ENCODE results near the gene IMMT. TPM values are rescaled to one million over a fixed set of nuclear protein-coding genes. Genes with fewer than 3 reads are reported as not detected.

The IMMT gene
- total RNA-seq, 1 experiment from 2014 or later = 114 TPM

GRCh38 chr2:86158286-86158685, 37.0 kb downstream of the IMMT start:
- no peaks in the 10 kb centered on the region for H3K9me3 Mint-ChIP-seq (ENCODE audit: unreplicated experiment)
- intact Hi-C loops (cut with micrococcal nuclease) = no loop called here

DNA sequence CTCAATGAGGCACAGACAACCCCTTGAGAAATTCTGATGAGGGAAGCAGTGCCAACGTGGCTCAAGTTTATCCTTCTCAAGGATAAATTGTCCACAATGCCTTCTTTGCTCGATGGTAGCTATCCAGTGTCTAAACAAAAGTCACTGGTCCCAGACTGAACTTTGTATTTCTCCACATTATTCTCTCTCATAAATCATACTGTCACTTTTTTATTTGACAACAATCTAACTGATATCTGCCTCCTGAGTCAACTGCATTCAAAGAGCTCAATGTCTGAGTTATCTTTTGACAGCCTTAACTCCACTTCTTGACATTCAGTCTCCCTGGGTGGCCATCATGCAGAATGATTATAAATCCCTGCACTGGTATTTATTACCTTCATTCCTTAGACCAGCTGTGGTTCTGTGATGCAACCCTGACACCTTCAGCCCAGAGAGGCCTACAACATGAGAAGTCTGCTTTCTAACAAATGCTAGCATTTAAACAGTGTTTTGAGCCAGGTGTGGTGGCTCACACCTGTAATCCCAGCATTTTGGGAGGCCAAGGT, 38.2 kb downstream of the IMMT start:
- BruUV-seq (replicated peaks) = no TSS peak
- no peaks in the 10 kb centered on the region for H3K27me3 Mint-ChIP-seq (ENCODE audit: insufficient read depth, unreplicated experiment)
- no peak overlapping the region for H3K27ac Mint-ChIP-seq (ENCODE audit: low read depth, unreplicated experiment)
- peaks cover 87% of the 10 kb centered on the region for H3K36me3 Mint-ChIP-seq (ENCODE audit: insufficient read depth, unreplicated experiment)
- intact Hi-C loops (cut with micrococcal nuclease) = no loop called here
- ChIA-PET POLR2A (interaction anchor here (0.7 kb wide), 1 partner anchor 10 kb away, joined by 3 read pairs; no protein-coding TSS in a partner anchor), CTCF (interaction anchor here (0.6 to 2.2 kb wide), 4 partner anchors 13 to 519 kb away, joined by 3 to 8 read pairs (median 4); no protein-coding TSS in a partner anchor)
- H3K9me3 Mint-ChIP-seq (ENCODE audit: unreplicated experiment) = no peaks in the 10 kb centered on the region
- TF ChIP-seq, protein P1, sequence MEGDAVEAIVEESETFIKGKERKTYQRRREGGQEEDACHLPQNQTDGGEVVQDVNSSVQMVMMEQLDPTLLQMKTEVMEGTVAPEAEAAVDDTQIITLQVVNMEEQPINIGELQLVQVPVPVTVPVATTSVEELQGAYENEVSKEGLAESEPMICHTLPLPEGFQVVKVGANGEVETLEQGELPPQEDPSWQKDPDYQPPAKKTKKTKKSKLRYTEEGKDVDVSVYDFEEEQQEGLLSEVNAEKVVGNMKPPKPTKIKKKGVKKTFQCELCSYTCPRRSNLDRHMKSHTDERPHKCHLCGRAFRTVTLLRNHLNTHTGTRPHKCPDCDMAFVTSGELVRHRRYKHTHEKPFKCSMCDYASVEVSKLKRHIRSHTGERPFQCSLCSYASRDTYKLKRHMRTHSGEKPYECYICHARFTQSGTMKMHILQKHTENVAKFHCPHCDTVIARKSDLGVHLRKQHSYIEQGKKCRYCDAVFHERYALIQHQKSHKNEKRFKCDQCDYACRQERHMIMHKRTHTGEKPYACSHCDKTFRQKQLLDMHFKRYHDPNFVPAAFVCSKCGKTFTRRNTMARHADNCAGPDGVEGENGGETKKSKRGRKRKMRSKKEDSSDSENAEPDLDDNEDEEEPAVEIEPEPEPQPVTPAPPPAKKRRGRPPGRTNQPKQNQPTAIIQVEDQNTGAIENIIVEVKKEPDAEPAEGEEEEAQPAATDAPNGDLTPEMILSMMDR (IDR thresholded peaks at IDR 0.05; ENCODE audit: unreplicated experiment) = no peak
- no peak for DNase-seq (ENCODE audit: unreplicated experiment)
- H3K4me3 Mint-ChIP-seq (ENCODE audit: unreplicated experiment) = no peak overlapping the region
- H3K4me1 Mint-ChIP-seq (ENCODE audit: insufficient read depth, unreplicated experiment) = no peaks in the 10 kb centered on the region

More at GRCh38 chr2:86158286-86158685, 37.0 kb downstream of the IMMT start:
- no peak for DNase-seq (ENCODE audit: unreplicated experiment)
- Mint-ChIP-seq H3K36me3 (ENCODE audit: insufficient read depth, unreplicated experiment) (peaks cover 89% of the 10 kb centered on the region), H3K27ac (ENCODE audit: low read depth, unreplicated experiment) (no peak overlapping the region), H3K27me3 (ENCODE audit: insufficient read depth, unreplicated experiment) (no peaks in the 10 kb centered on the region), H3K4me3 (ENCODE audit: unreplicated experiment) (no peak overlapping the region), H3K4me1 (ENCODE audit: insufficient read depth, unreplicated experiment) (no peaks in the 10 kb centered on the region)
- TF ChIP-seq, protein P1 (IDR thresholded peaks at IDR 0.05; ENCODE audit: unreplicated experiment) = no peak
- POLR2A ChIA-PET = interaction anchor here (0.9 to 1.4 kb wide), 2 partner anchors 15 to 16 kb away, joined by 4 to 7 read pairs; no protein-coding TSS in a partner anchor
- CTCF ChIA-PET = interaction anchor here (2.2 kb wide), 1 partner anchor 520 kb away, joined by 8 read pairs; no protein-coding TSS in a partner anchor
- no TSS peak for BruUV-seq (replicated peaks)

DNA sequence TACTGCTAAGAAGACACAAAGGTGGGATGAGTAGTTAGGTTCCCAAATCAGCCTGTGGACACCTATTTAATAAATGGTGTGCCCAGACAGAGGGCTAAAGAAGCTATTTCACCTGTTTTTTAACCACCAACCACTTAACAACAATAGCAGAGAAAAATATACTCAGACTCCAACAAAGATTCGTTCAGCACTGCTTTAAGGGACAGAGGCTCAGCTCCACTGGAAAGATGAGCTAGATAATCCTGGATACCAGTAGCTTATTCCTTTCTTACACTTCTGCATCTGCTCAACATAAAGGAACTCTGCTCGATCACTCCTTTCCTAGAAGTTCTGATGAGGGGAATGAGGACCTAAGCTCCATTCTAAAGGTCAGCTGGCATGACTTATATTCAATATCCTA, 44.8 kb downstream of the IMMT start:
- Mint-ChIP-seq H3K27me3 (ENCODE audit: insufficient read depth, unreplicated experiment) (no peaks in the 10 kb centered on the region), H3K27ac (ENCODE audit: low read depth, unreplicated experiment) (no peak overlapping the region), H3K4me3 (ENCODE audit: unreplicated experiment) (no peak overlapping the region), H3K36me3 (ENCODE audit: insufficient read depth, unreplicated experiment) (peaks cover 87% of the 10 kb centered on the region), H3K9me3 (ENCODE audit: unreplicated experiment) (no peaks in the 10 kb centered on the region), H3K4me1 (ENCODE audit: insufficient read depth, unreplicated experiment) (no peaks in the 10 kb centered on the region)
- POLR2A ChIA-PET = interaction anchor here (1.1 to 2.2 kb wide), 3 partner anchors 8 to 292 kb away, joined by 3 to 5 read pairs (median 3); no protein-coding TSS in a partner anchor
- no TSS peak for BruUV-seq (replicated peaks)
- intact Hi-C loops (cut with micrococcal nuclease) = no loop called here
- CTCF ChIA-PET = interaction anchor here (0.6 to 0.7 kb wide), 2 partner anchors 51 to 529 kb away, joined by 3 read pairs; no protein-coding TSS in a partner anchor
- TF ChIP-seq, protein P1 (IDR thresholded peaks at IDR 0.05; ENCODE audit: unreplicated experiment) = no peak
- no peak for DNase-seq (ENCODE audit: unreplicated experiment)

GRCh38 chr2:86147793-86148192, 47.5 kb downstream of the IMMT start:
- H3K4me3 Mint-ChIP-seq (ENCODE audit: unreplicated experiment) = no peak overlapping the region
- TF ChIP-seq, protein P1 (IDR thresholded peaks at IDR 0.05; ENCODE audit: unreplicated experiment) = no peak
- intact Hi-C loops (cut with micrococcal nuclease) = no loop called here
- H3K27ac Mint-ChIP-seq (ENCODE audit: low read depth, unreplicated experiment) = no peak overlapping the region
- no peak for DNase-seq (ENCODE audit: unreplicated experiment)
- H3K36me3 Mint-ChIP-seq (ENCODE audit: insufficient read depth, unreplicated experiment) = peaks cover 88% of the 10 kb centered on the region
- CTCF ChIA-PET = no interaction called here
- no peaks in the 10 kb centered on the region for H3K4me1 Mint-ChIP-seq (ENCODE audit: insufficient read depth, unreplicated experiment)
- H3K27me3 Mint-ChIP-seq (ENCODE audit: insufficient read depth, unreplicated experiment) = no peaks in the 10 kb centered on the region
- POLR2A ChIA-PET = interaction anchor here (0.7 to 1.0 kb wide), 2 partner anchors 9 to 12 kb away, joined by 3 to 4 read pairs; no protein-coding TSS in a partner anchor
- no TSS peak for BruUV-seq (replicated peaks)
- H3K9me3 Mint-ChIP-seq (ENCODE audit: unreplicated experiment) = no peaks in the 10 kb centered on the region
